ENCODE results near the gene ITPR1.

Gene ITPR1

GRCh38 chr3:4491855-4492207, 1.3 kb upstream of the ITPR1 start:
- no peak for DNase-seq (ENCODE audit: low read depth, low spot score)

- no peak for DNase-seq (ENCODE audit: low read depth, low spot score)
Measured at GRCh38 chr3:4492208-4493013, 737 bp upstream of the ITPR1 start.

GRCh38 chr3:4493941-4494894, 1.1 kb downstream of the ITPR1 start:
- no peak for DNase-seq (ENCODE audit: low read depth, low spot score)

GRCh38 chr3:4494895-4495264, 1.7 kb downstream of the ITPR1 start:
- no peak for DNase-seq (ENCODE audit: low read depth, low spot score)

GRCh38 chr3:4495294-4496086, 2.3 kb downstream of the ITPR1 start:
- DNase-seq (ENCODE audit: low read depth, low spot score): no peak

- DNase-seq (ENCODE audit: low read depth, low spot score): no peak
Measured at GRCh38 chr3:4496087-4496452, 2.9 kb downstream of the ITPR1 start.

GRCh38 chr3:4497005-4497692, 4.0 kb downstream of the ITPR1 start:
- DNase-seq (ENCODE audit: low read depth, low spot score): no peak

GRCh38 chr3:4497843-4498324, 4.7 kb downstream of the ITPR1 start:
- no peak for DNase-seq (ENCODE audit: low read depth, low spot score)

- DNase-seq (ENCODE audit: low read depth, low spot score): no peak
Measured at GRCh38 chr3:4498446-4498845, 5.3 kb downstream of the ITPR1 start.

GRCh38 chr3:4501437-4501836, 8.3 kb downstream of the ITPR1 start:
- DNase-seq (ENCODE audit: low read depth, low spot score): no peak

- DNase-seq (ENCODE audit: low read depth, low spot score): no peak
Measured at GRCh38 chr3:4501927-4502326, 8.8 kb downstream of the ITPR1 start.

- no peak for DNase-seq (ENCODE audit: low read depth, low spot score)
Measured at GRCh38 chr3:4503050-4503449, 9.9 kb downstream of the ITPR1 start.

- DNase-seq (ENCODE audit: low read depth, low spot score): no peak
Measured at GRCh38 chr3:4504340-4505261, 11.5 kb downstream of the ITPR1 start.

- DNase-seq (ENCODE audit: low read depth, low spot score): no peak
Measured at GRCh38 chr3:4505688-4506558, 12.8 kb downstream of the ITPR1 start.

- DNase-seq (ENCODE audit: low read depth, low spot score): no peak
Measured at GRCh38 chr3:4506559-4507023, 13.4 kb downstream of the ITPR1 start.

GRCh38 chr3:4507024-4507596, 14.0 kb downstream of the ITPR1 start:
- DNase-seq (ENCODE audit: low read depth, low spot score): no peak

GRCh38 chr3:4508048-4508981, 15.2 kb downstream of the ITPR1 start:
- DNase-seq (ENCODE audit: low read depth, low spot score): no peak

- DNase-seq (ENCODE audit: low read depth, low spot score): no peak
Measured at GRCh38 chr3:4509043-4509442, 15.9 kb downstream of the ITPR1 start.
